H1 (cell line): ENCODE results near the gene DPPA5. TPM values are rescaled to one million over a fixed set of nuclear protein-coding genes. Genes with fewer than 3 reads are reported as not detected.

ENCODE experiments used
- GTF2F1 ChIP-seq: IDR thresholded peaks from 2 replicates; pipeline ENCODE4 v1.6.1; 2012; ENCODE audit warnings: low read depth, low read length, improper control_type of control experiment, borderline replicate concordance
- KDM5A ChIP-seq: fragments of 200-600 bp; IDR thresholded peaks from 2 replicates; pipeline ENCODE4 v1.7.1; 2012; ENCODE audit warnings: mild to moderate bottlenecking, low read length, inconsistent platforms, mixed read lengths
- RFX5 ChIP-seq: IDR thresholded peaks from 2 replicates; pipeline ENCODE4 v1.6.1; 2011; ENCODE audit warnings: low read depth, low read length, improper control_type of control experiment, borderline replicate concordance
- USF2 ChIP-seq: IDR thresholded peaks from 2 replicates; pipeline ENCODE4 v1.6.1; 2011; ENCODE audit warnings: low read length, improper control_type of control experiment
- polyA plus RNA-seq, 7 experiments: library from polyadenylated mRNA; depleted of rRNA in 3 of 7; stranded (reverse) in 5 of 7; unstranded in 2 of 7; fragments of >200 nt in 5 of 7; fragments of 200-250 nt in 2 of 7; gene quantifications; 1 replicate in 5 of 7; 2 replicates in 1 of 7; 4 replicates in 1 of 7; pipeline versions ENCODE4 v1.2.1 to v1.2.3, GENCODE V29; 2011 to 2013; ENCODE audit warnings: missing spikeins in 2 of 7, mixed read lengths in 2 of 7
- total RNA-seq: library from RNA; stranded (reverse); fragmentation: NEBNext Ultra II Directional; extraction: Animal tissue kit (Norgen Biotek cat#: 25700); gene quantifications from 2 replicates; pipeline ENCODE4 v1.2.1, GENCODE V29; 2021

The DPPA5 gene
- total and polyA plus RNA-seq, 2 of the 8 experiments (the other 6 are each of a cell fraction or from before 2014, with no cell fraction given): 2.0 to 2.9 TPM

GRCh38 chr6:73353636-73354593, at the start of gene DPPA5 (continued):
- no peak for TF ChIP-seq KDM5A
- no peak for TF ChIP-seq USF2
- TF ChIP-seq RFX5: no peak
- TF ChIP-seq GTF2F1: no peak
